Measurements from ENCODE around the gene EMSY.
A peak's percentile ranks its signal among the peaks of the same experiment; 100 is the strongest.
"Not testable (repeated sequence)": the region's sequence is repeated elsewhere in the genome, so short reads cannot be mapped to it uniquely, and the experiment has no call there.

The EMSY gene

DNA sequence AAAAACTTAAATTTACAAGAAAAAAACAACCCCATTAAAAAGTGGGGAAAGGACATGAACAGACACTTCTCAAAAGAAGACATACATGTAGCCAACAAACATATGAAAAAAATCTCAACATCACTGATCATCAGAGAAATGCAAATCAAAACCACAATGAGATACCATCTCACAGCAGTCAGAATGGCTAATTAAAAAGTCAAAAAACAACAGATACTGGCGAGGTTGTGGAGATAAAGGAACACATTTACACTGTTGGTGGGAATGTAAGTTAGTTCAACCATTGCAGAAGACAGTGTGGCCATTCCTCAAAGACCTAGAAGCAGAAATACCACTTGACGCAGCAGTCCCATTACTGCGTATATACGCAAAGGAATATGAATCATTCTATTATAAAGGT lies 150.3 kb downstream of the EMSY start:
- DNase-seq (ENCODE audit: low spot score in 2 of 2); H3K4me1 Mint-ChIP-seq; H3K27ac Mint-ChIP-seq; H3K4me3 Mint-ChIP-seq; ATAC-seq (ENCODE audit: low read depth); H3K9me3 Mint-ChIP-seq; H3K36me3 Mint-ChIP-seq: not testable (repeated sequence)
- H3K27me3 Mint-ChIP-seq: peaks cover 20% of the 10 kb centered on the region

DNA sequence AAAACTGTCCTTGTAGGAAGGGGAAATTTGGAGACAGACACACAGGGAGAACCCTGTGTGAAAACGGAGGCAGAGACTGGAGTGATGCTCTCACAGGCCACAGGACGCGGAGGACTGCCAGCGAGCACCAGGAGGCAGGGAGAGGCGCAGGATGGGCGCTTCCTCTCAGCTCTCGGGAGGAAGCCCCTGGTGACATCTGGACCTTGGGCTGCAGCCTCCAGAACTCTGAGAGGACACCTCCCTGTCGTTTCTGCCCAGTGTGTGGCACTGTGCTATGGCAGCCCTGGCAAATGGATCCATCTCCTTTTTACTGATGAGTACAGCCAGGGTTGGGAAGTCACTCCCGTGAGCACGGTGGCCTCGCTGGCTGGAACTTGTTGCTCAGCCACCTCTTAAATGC lies 151.8 kb downstream of the EMSY start:
- ATAC-seq (ENCODE audit: low read depth) (no peak), DNase-seq (ENCODE audit: low spot score in 2 of 2) (no peak)
- Mint-ChIP-seq H3K4me1 (peaks cover 4% of the 10 kb centered on the region), H3K27ac (no peak overlapping the region), H3K27me3 (peaks cover 20% of the 10 kb centered on the region), H3K9me3 (no peaks in the 10 kb centered on the region), H3K36me3 (no peaks in the 10 kb centered on the region), H3K4me3 (no peak overlapping the region)

DNA sequence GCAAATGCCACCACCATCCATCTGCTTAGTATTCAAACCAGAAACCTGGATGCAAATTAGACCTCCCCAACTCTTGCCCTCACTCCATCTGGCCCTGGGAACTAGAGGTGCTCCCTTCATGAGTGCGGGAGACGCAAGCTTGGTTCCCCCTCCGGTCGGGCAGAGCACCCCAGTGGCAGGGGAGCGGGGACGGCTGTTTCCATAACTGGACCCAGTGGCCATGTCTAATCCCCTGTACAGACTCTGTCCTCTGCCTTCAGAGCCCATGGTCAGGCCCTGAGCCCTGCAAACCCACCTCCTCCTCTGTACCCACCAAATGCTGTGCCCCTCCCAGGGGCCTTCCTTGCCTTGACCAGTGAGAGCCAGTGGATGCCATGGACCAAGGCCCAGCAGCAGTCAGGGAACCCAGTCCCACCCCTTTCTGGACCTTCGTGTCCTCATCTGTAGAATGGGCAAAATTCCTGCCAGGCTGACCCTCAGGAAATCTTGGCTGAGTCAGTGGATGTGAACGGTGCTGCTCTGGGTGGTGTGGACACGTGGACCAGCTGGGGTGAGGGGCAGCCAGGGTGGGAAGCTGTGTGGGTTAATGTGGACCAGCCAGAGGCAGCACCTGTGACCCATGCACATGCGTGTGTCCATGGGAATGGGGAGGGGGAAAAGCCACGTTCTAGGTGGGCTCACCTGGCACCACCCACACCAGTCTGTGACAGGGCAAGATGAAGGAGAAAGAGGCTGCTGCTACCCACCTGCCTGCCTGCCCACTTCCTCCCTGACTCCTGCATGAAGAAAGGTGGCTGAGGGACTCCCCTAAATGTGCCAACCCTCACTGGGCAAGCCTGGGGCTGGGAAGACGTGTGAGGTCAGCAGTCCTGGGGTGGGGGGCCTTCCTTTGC lies 153.0 kb downstream of the EMSY start:
- Mint-ChIP-seq H3K4me1 (peaks cover 4% of the 10 kb centered on the region), H3K4me3 (no peak overlapping the region), H3K27ac (no peak overlapping the region), H3K36me3 (no peaks in the 10 kb centered on the region), H3K9me3 (no peaks in the 10 kb centered on the region), H3K27me3 (peaks cover 22% of the 10 kb centered on the region)
- DNase-seq (ENCODE audit: low spot score in 2 of 2) (no peak), ATAC-seq (ENCODE audit: low read depth) (peak; percentile 36)

DNA sequence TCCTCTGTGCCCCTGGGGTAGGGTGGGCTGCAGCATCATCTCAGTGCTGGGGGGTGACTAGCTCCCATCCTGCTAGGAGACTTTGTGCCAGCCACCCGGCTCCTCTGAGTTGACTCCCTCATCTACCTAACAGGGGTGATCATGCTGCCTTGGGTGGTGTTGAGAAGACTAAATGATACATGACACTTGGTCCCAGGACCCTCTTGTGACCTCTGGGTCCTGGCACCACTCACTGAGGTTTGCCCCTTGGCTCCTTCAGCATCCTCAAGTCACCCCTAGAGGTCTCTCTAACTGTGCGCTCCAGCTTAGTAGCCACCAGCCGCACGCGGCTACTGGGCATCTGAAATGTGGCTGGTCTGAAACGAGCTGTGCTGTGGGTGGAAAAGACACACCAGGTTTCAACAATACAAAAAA lies 153.6 kb downstream of the EMSY start:
- Mint-ChIP-seq H3K27me3 (peaks cover 22% of the 10 kb centered on the region), H3K4me1 (peaks cover 3% of the 10 kb centered on the region), H3K4me3 (no peak overlapping the region), H3K9me3 (no peaks in the 10 kb centered on the region), H3K27ac (no peak overlapping the region), H3K36me3 (no peaks in the 10 kb centered on the region)
- DNase-seq (ENCODE audit: low spot score in 2 of 2) (peak in 1 of 2 donors; percentile 41), ATAC-seq (ENCODE audit: low read depth) (peak; percentile 92)

DNA sequence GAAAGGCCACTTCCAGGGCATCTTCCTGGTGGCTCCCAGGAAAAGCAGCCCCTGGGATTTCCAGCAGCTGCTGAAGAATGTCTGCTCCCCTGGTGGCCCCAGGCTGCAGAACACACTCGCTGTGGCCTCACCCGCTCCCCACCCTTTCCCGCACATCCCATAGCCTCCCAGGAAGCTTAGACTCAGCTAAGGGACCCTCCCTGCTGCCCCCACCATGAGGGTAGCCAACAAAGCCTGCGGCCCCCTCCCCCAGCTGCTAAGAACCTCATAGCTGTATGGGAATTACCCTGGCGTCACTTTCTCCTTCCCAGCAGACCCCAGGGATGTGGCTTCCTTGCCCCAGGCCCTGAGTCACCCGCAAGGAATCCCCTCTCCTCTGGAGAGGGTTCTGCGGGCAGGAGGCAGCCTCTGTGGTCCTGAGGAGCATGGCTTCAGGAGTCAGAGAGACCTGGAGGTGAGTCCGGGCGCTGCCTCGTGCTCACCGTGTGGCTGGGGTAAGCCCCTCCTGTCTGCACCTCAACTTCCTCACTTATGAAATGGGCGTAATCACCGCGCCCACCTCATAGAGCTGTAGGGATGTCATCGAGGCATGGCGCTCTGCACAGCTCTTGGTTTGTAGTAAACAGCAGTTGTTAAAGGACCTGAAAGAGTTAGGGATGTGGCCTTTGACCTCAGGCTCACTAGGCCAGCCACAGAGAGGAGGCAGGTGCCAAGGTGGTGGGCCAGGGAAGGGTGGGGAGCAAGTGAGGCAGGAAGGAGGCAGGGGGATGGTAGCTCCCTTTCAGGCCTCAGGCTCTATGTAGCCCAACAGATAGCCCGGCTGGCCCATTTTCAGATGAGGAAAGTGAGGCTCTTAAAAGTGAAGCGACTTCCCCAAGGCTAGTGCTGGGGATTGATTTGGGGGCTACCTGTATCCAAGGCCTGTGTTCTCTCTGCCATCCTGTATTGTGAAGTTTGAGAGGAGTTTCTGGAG lies 154.5 kb downstream of the EMSY start:
- Mint-ChIP-seq H3K9me3 (no peaks in the 10 kb centered on the region), H3K27ac (no peak overlapping the region), H3K4me1 (no peaks in the 10 kb centered on the region), H3K27me3 (peaks cover 25% of the 10 kb centered on the region), H3K4me3 (no peak overlapping the region), H3K36me3 (no peaks in the 10 kb centered on the region)
- no peak for ATAC-seq (ENCODE audit: low read depth)
- DNase-seq (ENCODE audit: low spot score in 2 of 2): no peak

DNA sequence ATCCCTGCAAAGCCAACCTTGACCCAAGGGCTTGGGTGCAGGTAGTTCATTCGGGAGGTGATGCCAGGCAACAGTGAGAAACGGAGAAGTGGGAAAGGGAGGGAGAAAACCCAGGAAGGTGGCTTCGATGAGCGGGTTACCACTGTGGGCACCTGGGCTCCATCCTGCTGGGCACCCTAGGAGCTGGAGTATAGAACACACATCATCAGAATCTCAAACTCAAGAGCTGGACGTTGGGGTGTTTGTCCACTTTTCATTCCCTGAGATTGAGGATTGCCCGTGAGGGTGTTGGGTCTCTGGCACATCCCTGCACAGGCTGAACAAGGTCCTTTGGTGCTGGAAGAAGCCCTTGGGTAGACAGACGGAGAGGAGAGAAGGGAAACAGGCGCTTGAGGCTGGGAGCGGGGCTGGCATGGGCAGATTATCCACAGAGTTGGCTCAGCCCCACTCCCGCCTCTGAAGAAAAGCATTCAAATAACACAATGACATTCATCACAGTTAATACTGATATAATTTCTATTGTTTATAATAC lies 155.4 kb downstream of the EMSY start:
- Mint-ChIP-seq H3K27ac (no peak overlapping the region), H3K36me3 (no peaks in the 10 kb centered on the region), H3K4me1 (no peaks in the 10 kb centered on the region), H3K27me3 (peaks cover 25% of the 10 kb centered on the region), H3K4me3 (no peak overlapping the region), H3K9me3 (no peaks in the 10 kb centered on the region)
- DNase-seq (ENCODE audit: low spot score in 2 of 2): no peak
- ATAC-seq (ENCODE audit: low read depth): no peak

DNA sequence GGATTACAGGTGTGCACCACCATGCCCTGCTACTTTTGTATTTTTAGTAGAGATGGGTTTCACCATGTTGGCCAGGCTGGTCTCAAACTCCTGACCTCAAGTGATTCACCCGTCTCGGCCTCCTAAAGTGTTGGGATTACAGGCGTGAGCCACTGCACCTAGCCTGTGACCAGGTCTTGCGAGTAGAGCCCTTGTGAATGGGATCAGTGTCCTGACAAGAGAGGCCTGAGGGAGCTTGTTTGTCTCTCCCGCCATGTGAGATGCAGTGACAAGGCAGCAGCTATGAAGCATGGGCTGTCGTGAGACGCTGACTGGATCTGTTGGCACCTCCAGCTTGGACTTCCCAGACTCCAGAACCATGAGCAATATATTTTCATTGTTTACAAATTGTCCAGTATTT lies 156.5 kb downstream of the EMSY start:
- Mint-ChIP-seq H3K4me1 (peaks cover 1% of the 10 kb centered on the region), H3K36me3 (peaks cover 2% of the 10 kb centered on the region), H3K27me3 (peaks cover 30% of the 10 kb centered on the region), H3K9me3 (peaks cover 4% of the 10 kb centered on the region), H3K4me3 (no peak overlapping the region), H3K27ac (no peak overlapping the region)
- ATAC-seq (ENCODE audit: low read depth) (no peak), DNase-seq (ENCODE audit: low spot score in 2 of 2) (no peak)

DNA sequence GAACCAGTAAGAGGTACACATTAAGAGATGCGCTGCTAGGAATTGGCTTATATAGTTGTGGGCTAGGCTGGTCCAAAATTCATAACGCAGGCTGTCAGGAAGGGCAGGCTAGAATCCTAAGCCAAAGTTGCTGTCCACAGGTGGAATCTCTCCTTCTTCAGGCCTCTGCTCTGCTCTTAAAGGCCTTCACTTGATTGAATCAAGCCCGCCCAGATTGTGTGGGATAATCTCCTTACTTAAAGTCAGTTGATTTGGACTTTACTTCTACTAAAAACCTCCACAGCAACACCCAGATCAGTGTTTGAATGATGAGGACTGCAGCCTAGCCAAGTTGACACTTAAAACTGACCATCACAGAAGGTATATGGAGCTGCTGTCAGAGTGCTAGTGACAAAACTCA lies 156.9 kb downstream of the EMSY start:
- no peak overlapping the region for H3K4me3 Mint-ChIP-seq
- H3K27me3 Mint-ChIP-seq: peaks cover 33% of the 10 kb centered on the region
- H3K36me3 Mint-ChIP-seq: peaks cover 4% of the 10 kb centered on the region
- ATAC-seq (ENCODE audit: low read depth) (no peak), DNase-seq (ENCODE audit: low spot score in 2 of 2) (no peak)
- H3K9me3 Mint-ChIP-seq: peaks cover 8% of the 10 kb centered on the region
- peaks cover 5% of the 10 kb centered on the region for H3K4me1 Mint-ChIP-seq
- H3K27ac Mint-ChIP-seq: no peak overlapping the region

DNA sequence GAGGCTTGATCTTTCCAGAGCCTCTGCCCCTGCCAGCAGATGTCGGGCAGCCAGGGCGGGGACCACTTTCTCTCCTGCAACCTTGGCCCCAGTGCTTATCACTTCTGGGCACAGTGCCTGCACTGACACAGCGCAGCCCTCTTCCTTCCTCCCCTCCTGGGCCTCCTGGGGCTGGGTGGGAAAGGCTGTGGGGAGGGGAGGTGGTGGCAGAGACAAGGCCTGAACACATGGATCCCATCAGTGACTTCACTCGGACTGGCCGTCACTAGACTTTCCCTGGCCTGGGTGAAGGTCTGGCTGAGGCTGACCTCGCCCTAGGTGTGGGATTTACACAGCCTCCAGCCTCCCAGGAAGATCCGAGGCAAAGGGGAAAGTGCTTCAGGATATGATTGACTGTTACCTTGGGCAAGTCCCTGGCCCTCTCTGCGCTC lies 157.6 kb downstream of the EMSY start:
- H3K4me1 Mint-ChIP-seq: peaks cover 6% of the 10 kb centered on the region
- no peak for ATAC-seq (ENCODE audit: low read depth)
- no peak overlapping the region for H3K4me3 Mint-ChIP-seq
- no peak overlapping the region for H3K27ac Mint-ChIP-seq
- H3K27me3 Mint-ChIP-seq: peaks cover 27% of the 10 kb centered on the region
- H3K36me3 Mint-ChIP-seq: peaks cover 4% of the 10 kb centered on the region
- peaks cover 8% of the 10 kb centered on the region for H3K9me3 Mint-ChIP-seq
- peak in 1 of 2 donors; percentile 7 for DNase-seq (ENCODE audit: low spot score in 2 of 2)
